K562 (cell line): ENCODE results near the gene IQUB. TPM values are rescaled to one million over a fixed set of nuclear protein-coding genes. Genes with fewer than 3 reads are reported as not detected.

ENCODE experiments used
- BACH1 ChIP-seq: fragments of 200-800 bp; sonication (Bioruptor generic); IDR thresholded peaks from 2 replicates; pipeline ENCODE4 v1.6.1; 2016; ENCODE audit warnings: missing genetic modification characterization, missing compliant biosample characterization
- BMI1 ChIP-seq: fragments of 150-350 bp; IDR thresholded peaks from 2 replicates; pipeline ENCODE4 v1.6.1; 2014; ENCODE audit warnings: low read length
- CBX3 ChIP-seq, 2 experiments: IDR thresholded peaks; 1 replicate in 1 of 2; 2 replicates in 1 of 2; pipeline ENCODE4 v1.6.1; 2012; ENCODE audit warnings: inconsistent platforms in 2 of 2, low read length in 2 of 2, borderline replicate concordance in 1 of 2, control low read depth in 1 of 2
- CGGBP1 ChIP-seq: fragments of 250-450 bp; sonication (Bioruptor Pico); IDR thresholded peaks from 2 replicates; pipeline ENCODE4 v1.9.0; 2021; ENCODE audit warnings: mild to moderate bottlenecking
- E2F4 ChIP-seq: sonication (generic); formaldehyde crosslinking; IDR thresholded peaks from 2 replicates; pipeline ENCODE4 v1.8.0; 2022; ENCODE audit warnings: mild to moderate bottlenecking, low read depth, missing genetic modification reagents
- FOXM1 ChIP-seq, 2 experiments: fragments of 450-650 bp in 1 of 2; sonication (generic) in 1 of 2; formaldehyde crosslinking in 1 of 2; IDR thresholded peaks; 2 replicates each; pipeline versions ENCODE4 v1.6.1 to v1.9.0; 2017 to 2022; ENCODE audit warnings: low read depth in 2 of 2, mild to moderate bottlenecking in 2 of 2, missing genetic modification reagents in 1 of 2, moderate library complexity in 1 of 2
- GTF3C2 ChIP-seq: IDR thresholded peaks from 3 replicates; pipeline ENCODE4 v1.6.1; 2011; ENCODE audit warnings: borderline replicate concordance, mild to moderate bottlenecking, moderate library complexity; ENCODE audit not compliant: insufficient read length; ENCODE audit errors: extremely low read depth
- HES1 ChIP-seq: fragments of 450-650 bp; IDR thresholded peaks from 2 replicates; pipeline ENCODE4 v1.6.1; 2016; ENCODE audit warnings: low read depth, mild to moderate bottlenecking, moderate library complexity
- MXI1 ChIP-seq: IDR thresholded peaks from 2 replicates; pipeline ENCODE4 v1.6.1; 2011; ENCODE audit warnings: low read depth, mild to moderate bottlenecking, improper control_type of control experiment, low read length
- RREB1 ChIP-seq: fragments of 250-450 bp; sonication (Bioruptor Pico); IDR thresholded peaks from 2 replicates; pipeline ENCODE4 v1.4.0; 2020
- TSC22D4 ChIP-seq: fragments of 450-650 bp; IDR thresholded peaks from 2 replicates; pipeline ENCODE4 v1.6.1; 2016; ENCODE audit warnings: missing genetic modification characterization, missing biosample characterization, control low read depth
- ZNF175 ChIP-seq: fragments of 200-800 bp; sonication (Bioruptor generic); IDR thresholded peaks from 2 replicates; pipeline ENCODE4 v1.6.1; 2016; ENCODE audit warnings: low read depth, mild to moderate bottlenecking, missing genetic modification characterization, missing compliant biosample characterization
- ZNF639 ChIP-seq, 2 experiments: fragments of 200-800 bp in 1 of 2; sonication (Bioruptor generic) in 1 of 2; sonication (generic) in 1 of 2; formaldehyde crosslinking in 1 of 2; IDR thresholded peaks in 1 of 2; conservative IDR thresholded peaks in 1 of 2; 2 replicates each; pipeline versions ENCODE4 v1.5.0 to v1.6.1; 2016 to 2020; ENCODE audit warnings: missing compliant biosample characterization in 1 of 2, missing genetic modification characterization in 1 of 2, missing genetic modification reagents in 1 of 2
- polyA plus RNA-seq, 8 experiments: library from polyadenylated mRNA; depleted of rRNA in 4 of 8; stranded (reverse) in 5 of 8; unstranded in 3 of 8; fragments of >200 nt; fragmentation: Nextera tagmentation in 2 of 8; fragmentation: Illumina TruSeq in 1 of 8; extraction: Ambion mirVana in 2 of 8; extraction: Trizol in 1 of 8; gene quantifications; 2 replicates each; pipeline versions ENCODE4 v1.2.1 to v1.2.3, GENCODE V29; 2011 to 2014; ENCODE audit warnings: inconsistent platforms in 1 of 8, missing spikeins in 1 of 8
- total RNA-seq, 7 experiments: library from RNA; depleted of rRNA in 6 of 7; stranded (reverse); fragments of >200 nt in 6 of 7; fragmentation: Illumina TruSeq in 2 of 7; extraction: Trizol in 2 of 7; gene quantifications; 2 replicates each; pipeline versions ENCODE4 v1.2.1 to v1.2.3, GENCODE V29; 2011 to 2021; ENCODE audit warnings: low replicate concordance in 1 of 7

The IQUB gene
- total and polyA plus RNA-seq, 9 of the 15 experiments (the other 6 are each of a cell fraction or from before 2014, with no cell fraction given) = 0.62 to 2.6 (median 1.4) TPM

- TF ChIP-seq RREB1 (CRISPR knock-in tag) (no peak), ZNF175 (no peak), CGGBP1 (CRISPR knock-in tag) (no peak), E2F4 (CRISPR knock-in tag) (no peak), CBX3 (IDR thresholded peaks at IDR 0.05; ENCODE audit: borderline replicate concordance in 1 of 2, low read length in 2 of 2) (no peak; a peak in 1 of 3 replicates), MXI1 (no peak), ZNF639 (CRISPR knock-in tag; conservative IDR thresholded peaks at IDR 0.05 in 1 of 2, IDR thresholded peaks at IDR 0.05 in 1 of 2) (peak in 1 of 2 experiments; percentile 59; a peak in 1 of 4 replicates), GTF3C2 (no peak), BACH1 (tag) (peak; percentile 92), HES1 (no peak), BMI1 (no peak), TSC22D4 (tag) (no peak), FOXM1 (IDR thresholded peaks at IDR 0.05; ENCODE audit: low read depth) (no peak; the same call in 1 of the 2 replicates), FOXM1 (CRISPR knock-in tag; IDR thresholded peaks at IDR 0.05; ENCODE audit: low read depth) (no peak)
These were observed 3.9 kb upstream of the IQUB start (continued) for GRCh38 chr7:123538189-123538714.
